Right lobe of liver (tissue), 4 donors: ENCODE measurements around the gene CTSW.

ENCODE experiments used
- POLR2A ChIP-seq: fragments of 450-650 bp; IDR thresholded peaks from one replicate; pipeline ENCODE4 v1.6.1; 2017; ENCODE audit warnings: antibody characterized with exemption, mild to moderate bottlenecking
- TF ChIP-seq, protein P1 (sequence below), 4 donors: fragments of 200-600 bp in 3 of 4; fragments of 450-650 bp in 1 of 4; IDR thresholded peaks; one replicate each; pipeline versions ENCODE4 v1.5.1 to v1.8.0; 2016 to 2022; ENCODE audit warnings: antibody characterized with exemption in 4 of 4, mild to moderate bottlenecking in 2 of 4
- donor health status: DM: no; HTN: no; CAD: no.
- donor health status: DM: no; HTN: no; CAD: no.
- donor health status: DM: no; HTN: yes; CAD: no.

DNA sequence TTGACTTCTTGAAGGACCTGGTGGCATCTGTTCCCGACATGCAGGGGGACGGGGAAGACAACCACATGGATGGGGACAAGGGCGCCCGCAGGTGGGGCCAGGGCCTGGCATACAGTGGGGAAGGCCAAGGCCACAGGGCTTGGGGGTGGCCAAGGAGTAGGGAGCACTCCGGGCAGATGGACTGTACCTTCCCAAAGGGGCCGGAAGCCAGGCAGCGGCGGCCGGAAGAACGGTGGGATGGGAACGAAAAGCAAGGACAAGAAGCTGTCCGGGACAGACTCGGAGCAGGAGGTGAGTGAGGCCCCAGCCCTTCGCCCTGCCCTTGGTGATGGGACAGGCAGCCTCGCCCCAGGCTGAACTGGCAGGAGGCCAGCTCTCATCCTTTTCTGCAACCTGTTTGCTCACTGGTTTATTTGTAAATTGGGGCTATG, 40.8 kb downstream of the CTSW start:
- TF ChIP-seq, protein P1, sequence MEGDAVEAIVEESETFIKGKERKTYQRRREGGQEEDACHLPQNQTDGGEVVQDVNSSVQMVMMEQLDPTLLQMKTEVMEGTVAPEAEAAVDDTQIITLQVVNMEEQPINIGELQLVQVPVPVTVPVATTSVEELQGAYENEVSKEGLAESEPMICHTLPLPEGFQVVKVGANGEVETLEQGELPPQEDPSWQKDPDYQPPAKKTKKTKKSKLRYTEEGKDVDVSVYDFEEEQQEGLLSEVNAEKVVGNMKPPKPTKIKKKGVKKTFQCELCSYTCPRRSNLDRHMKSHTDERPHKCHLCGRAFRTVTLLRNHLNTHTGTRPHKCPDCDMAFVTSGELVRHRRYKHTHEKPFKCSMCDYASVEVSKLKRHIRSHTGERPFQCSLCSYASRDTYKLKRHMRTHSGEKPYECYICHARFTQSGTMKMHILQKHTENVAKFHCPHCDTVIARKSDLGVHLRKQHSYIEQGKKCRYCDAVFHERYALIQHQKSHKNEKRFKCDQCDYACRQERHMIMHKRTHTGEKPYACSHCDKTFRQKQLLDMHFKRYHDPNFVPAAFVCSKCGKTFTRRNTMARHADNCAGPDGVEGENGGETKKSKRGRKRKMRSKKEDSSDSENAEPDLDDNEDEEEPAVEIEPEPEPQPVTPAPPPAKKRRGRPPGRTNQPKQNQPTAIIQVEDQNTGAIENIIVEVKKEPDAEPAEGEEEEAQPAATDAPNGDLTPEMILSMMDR (IDR thresholded peaks at IDR 0.05), result no peak
- TF ChIP-seq POLR2A, result no peak
